Dedifferentiated amniotic fluid mesenchymal stem cell (primary cell): ENCODE measurements around the gene MC1R.
"Not testable (repeated sequence)": the region's sequence is repeated elsewhere in the genome, so short reads cannot be mapped to it uniquely, and the experiment has no call there.

Experiments
- DNase-seq: peaks from one replicate; pipeline ENCODE4 v3.0.0-alpha.2; 2016; ENCODE audit errors: extremely low spot score

The MC1R gene

GRCh38 chr16:89934611-89935553 is 16.2 kb downstream of the MC1R start:
- no peak for DNase-seq

GRCh38 chr16:89935620-89936019 is 17.0 kb downstream of the MC1R start:
- DNase-seq = not testable (repeated sequence)

- DNase-seq = no peak
These were observed 17.4 kb downstream of the MC1R start for GRCh38 chr16:89936034-89936433.

GRCh38 chr16:89936508-89936907 is 17.8 kb downstream of the MC1R start:
- no peak for DNase-seq

- no peak for DNase-seq
These were observed 18.3 kb downstream of the MC1R start for GRCh38 chr16:89936981-89937380.

GRCh38 chr16:89938175-89938885 is 19.7 kb downstream of the MC1R start:
- no peak for DNase-seq

- no peak for DNase-seq
These were observed 26.1 kb downstream of the MC1R start for GRCh38 chr16:89944773-89945172.

GRCh38 chr16:89945654-89946053 is 27.0 kb downstream of the MC1R start:
- DNase-seq = no peak

GRCh38 chr16:89946515-89946914 is 27.9 kb downstream of the MC1R start:
- no peak for DNase-seq

GRCh38 chr16:89949121-89949742 is 30.6 kb downstream of the MC1R start:
- DNase-seq = no peak

GRCh38 chr16:89949756-89950155 is 31.1 kb downstream of the MC1R start:
- DNase-seq = no peak

GRCh38 chr16:89951509-89951908 is 32.8 kb downstream of the MC1R start:
- no peak for DNase-seq

GRCh38 chr16:89952049-89952448 is 33.4 kb downstream of the MC1R start:
- no peak for DNase-seq

GRCh38 chr16:89952551-89952950 is 33.9 kb downstream of the MC1R start:
- DNase-seq = no peak

GRCh38 chr16:89953671-89954406 is 35.2 kb downstream of the MC1R start:
- no peak for DNase-seq

GRCh38 chr16:89954462-89954861 is 35.8 kb downstream of the MC1R start:
- DNase-seq = no peak

GRCh38 chr16:89955001-89955685 is 36.5 kb downstream of the MC1R start:
- DNase-seq = no peak

GRCh38 chr16:89956505-89957215 is 38.0 kb downstream of the MC1R start:
- no peak for DNase-seq

- no peak for DNase-seq
These were observed 38.6 kb downstream of the MC1R start for GRCh38 chr16:89957216-89957785.

- DNase-seq = no peak
These were observed 39.4 kb downstream of the MC1R start for GRCh38 chr16:89958068-89958467.
